HepG2 (cell line): ENCODE measurements around the gene FOXD2. TPM values are rescaled to one million over a fixed set of nuclear protein-coding genes. Genes with fewer than 3 reads are reported as not detected.

Experiments used
- ATAC-seq: fragments of 200-7000 bp; cut with Tn5 transposase; 3 replicates; pipeline ENCODE4 v1.9.1; 2020; ENCODE audit warnings: mild to moderate bottlenecking, moderate library complexity
- BruUV-seq: library from RNA; stranded (reverse); fragments of 400-500 nt; replicated peaks from 2 replicates; lab custom pipeline; 2021; lab: Mats Ljungman, UMichigan
- CTCF ChIA-PET: fragments of 300-600 bp; formaldehyde crosslinking; extraction: SDS; loops from one replicate; lab custom pipeline; 2021; ENCODE audit warnings: low total read pairs, inconsistent platforms, low intra/inter-chr PET ratio; lab: Yijun Ruan, JAX
- POLR2A ChIA-PET: fragments of 350-600 bp; sonication (Branson Sonifier 250); formaldehyde crosslinking; loops from one replicate; lab custom pipeline; 2020; ENCODE audit warnings: antibody characterized with exemption, inconsistent platforms; lab: Yijun Ruan, JAX
- DNase-seq: peaks from one replicate; pipeline ENCODE4 v3.0.0-alpha.2; 2015; ENCODE audit warnings: low spot score
- FAIRE-seq: peaks from 3 replicates; lab custom pipeline; 2011; peaks lifted over from hg19 to GRCh38; lab: Jason Lieb, UNC
- H2AFZ ChIP-seq: one replicate; pipeline ENCODE4 v1.6.1; 2011; ENCODE audit warnings: low read length, inconsistent platforms
- H3K27ac ChIP-seq: fragments of 300-600 bp; 3 replicates; pipeline ENCODE4 v1.8.0; 2011; ENCODE audit warnings: mixed run types, mild to moderate bottlenecking, mixed read lengths, low read length, inconsistent platforms; ENCODE audit not compliant: insufficient read depth; ENCODE audit errors: extremely low read length
- H3K27me3 ChIP-seq, 2 experiments: fragments of 200-600 bp in 1 of 2; 2 replicates in 1 of 2; 3 replicates in 1 of 2; pipeline versions ENCODE4 v1.6.0 to v1.8.0; 2011; ENCODE audit warnings: low read length in 2 of 2, mild to moderate bottlenecking in 2 of 2, moderate library complexity in 2 of 2, inconsistent platforms in 1 of 2; ENCODE audit not compliant: insufficient read depth in 2 of 2, control insufficient read depth in 1 of 2
- H3K36me3 ChIP-seq, 2 experiments: fragments of 200-600 bp in 1 of 2; replicated peaks in 1 of 2; 2 replicates in 1 of 2; 3 replicates in 1 of 2; pipeline versions ENCODE4 v1.5.1 to v1.8.0; 2011; ENCODE audit warnings: low read length in 2 of 2, inconsistent platforms in 1 of 2; ENCODE audit not compliant: insufficient read depth in 2 of 2, control insufficient read depth in 1 of 2
- H3K4me1 ChIP-seq: 2 replicates; pipeline ENCODE4 v1.5.1; 2012; ENCODE audit warnings: low read length, inconsistent platforms; ENCODE audit not compliant: insufficient read depth
- H3K4me2 ChIP-seq: 2 replicates; pipeline ENCODE4 v1.6.0; 2011; ENCODE audit warnings: low read depth, low read length, inconsistent platforms
- H3K4me3 ChIP-seq, 3 experiments: fragments of 200-600 bp in 1 of 3; sonication (generic), shearing (Covaris generic) in 1 of 3; replicated peaks in 1 of 3; 2 replicates each; pipeline ENCODE4 v1.5.1; 2011 to 2016; ENCODE audit warnings: low read length in 3 of 3, inconsistent platforms in 2 of 3, low read depth in 2 of 3, mild to moderate bottlenecking in 2 of 3, control low read depth in 1 of 3, mixed read lengths in 1 of 3; ENCODE audit not compliant: insufficient read depth in 1 of 3
- H3K79me2 ChIP-seq: one replicate; pipeline ENCODE4 v1.6.1; 2011; ENCODE audit warnings: low read length, inconsistent platforms; ENCODE audit not compliant: insufficient read depth
- H3K9ac ChIP-seq: 2 replicates; pipeline ENCODE4 v1.6.0; 2011; ENCODE audit warnings: mild to moderate bottlenecking, low read depth, low read length, inconsistent platforms; ENCODE audit not compliant: insufficient read depth
- H3K9me3 ChIP-seq: 2 replicates; pipeline ENCODE4 v1.5.1; 2012; ENCODE audit warnings: mild to moderate bottlenecking, low read length
- H4K20me1 ChIP-seq: 2 replicates; pipeline ENCODE4 v1.6.0; 2011; ENCODE audit warnings: inconsistent platforms, mild to moderate bottlenecking, low read length, moderate library complexity; ENCODE audit not compliant: insufficient read depth
- ELF3 ChIP-seq: IDR thresholded peaks from 2 replicates; pipeline ENCODE4 v1.6.1; 2016; ENCODE audit warnings: missing genetic modification reagents, missing compliant biosample characterization
- EP300 ChIP-seq, 3 experiments: sonication (generic) in 1 of 3; formaldehyde crosslinking in 1 of 3; IDR thresholded peaks; 2 replicates each; pipeline versions ENCODE4 v1.5.1 to v1.6.1; 2011 to 2020; ENCODE audit warnings: low read depth in 2 of 3, low read length in 2 of 3, borderline replicate concordance in 1 of 3, improper control_type of control experiment in 1 of 3, mild to moderate bottlenecking in 1 of 3, missing genetic modification reagents in 1 of 3, moderate library complexity in 1 of 3
- HNRNPLL ChIP-seq: fragments of 200-400 bp; formaldehyde crosslinking; IDR thresholded peaks from 2 replicates; pipeline ENCODE4 v1.6.1; 2017; ENCODE audit warnings: mild to moderate bottlenecking, low read depth, low read length; ENCODE audit not compliant: poor library complexity, severe bottlenecking
- KDM5B ChIP-seq: sonication (generic); formaldehyde crosslinking; IDR thresholded peaks from 2 replicates; pipeline ENCODE4 v1.4.0; 2020; ENCODE audit warnings: missing genetic modification reagents, mild to moderate bottlenecking, borderline replicate concordance
- MED8 ChIP-seq: sonication (generic); formaldehyde crosslinking; IDR thresholded peaks from 2 replicates; pipeline ENCODE4 v1.8.1; 2023; ENCODE audit warnings: mild to moderate bottlenecking, missing genetic modification reagents; ENCODE audit not compliant: insufficient replicate concordance
- POLR2AphosphoS2 ChIP-seq: IDR thresholded peaks from 2 replicates; pipeline ENCODE4 v1.6.1; 2011; ENCODE audit warnings: low read depth, low read length, improper control_type of control experiment
- TRIM24 ChIP-seq: sonication (generic); formaldehyde crosslinking; IDR thresholded peaks from 2 replicates; pipeline ENCODE4 v1.8.0; 2022; ENCODE audit warnings: mild to moderate bottlenecking, missing genetic modification reagents
- ZKSCAN8 ChIP-seq: IDR thresholded peaks from 2 replicates; pipeline ENCODE4 v1.6.1; 2016; ENCODE audit warnings: borderline replicate concordance, missing genetic modification reagents, missing compliant biosample characterization
- ZNF33A ChIP-seq: sonication (generic); formaldehyde crosslinking; IDR thresholded peaks from 2 replicates; pipeline ENCODE4 v1.5.1; 2020; ENCODE audit warnings: missing genetic modification reagents, mild to moderate bottlenecking, moderate library complexity, borderline replicate concordance
- ZNF496 ChIP-seq: sonication (generic); formaldehyde crosslinking; IDR thresholded peaks from 2 replicates; pipeline ENCODE4 v1.8.1; 2023; ENCODE audit warnings: mild to moderate bottlenecking, moderate library complexity, missing genetic modification reagents; ENCODE audit not compliant: insufficient replicate concordance
- ZNF777 ChIP-seq: sonication (generic); formaldehyde crosslinking; IDR thresholded peaks from 2 replicates; pipeline ENCODE4 v1.4.0; 2020; ENCODE audit warnings: missing genetic modification reagents
- WGBS: methylation state at CpG from one replicate; pipeline ENCODE4 v1.1.6; 2017; ENCODE audit warnings: low lambda C conversion rate; 5-methylcytosine and 5-hydroxymethylcytosine counted together
- in situ Hi-C: cut with HindIII; loops from 2 replicates; pipeline ENCODE4 v1.10.0; 2017; ENCODE audit warnings: low pct_unique_long_range_greater_than_20kb; ENCODE audit not compliant: extremely low pct_ligation_motif_present
- intact Hi-C: fragments of 100-400 bp; cut with micrococcal nuclease; formaldehyde crosslinking; loops from one replicate; pipeline ENCODE4 v1.10.0; 2022; ENCODE audit not compliant: unreplicated experiment
- polyA plus RNA-seq, 8 experiments: library from polyadenylated mRNA; depleted of rRNA in 3 of 8; stranded (reverse) in 7 of 8; unstranded in 1 of 8; fragments of >200 nt; fragmentation: Illumina TruSeq in 4 of 8; extraction: Trizol in 4 of 8; gene quantifications; 2 replicates each; pipeline versions ENCODE4 v1.2.1 to v1.2.3, GENCODE V29; 2011 to 2016; ENCODE audit warnings: low read depth in 4 of 8, missing spikeins in 1 of 8, mixed read lengths in 1 of 8; ENCODE audit not compliant: insufficient read depth in 1 of 8
- total RNA-seq, 5 experiments: library from RNA; depleted of rRNA; stranded (reverse); fragments of >200 nt; fragmentation: Illumina TruSeq; extraction: Trizol; gene quantifications; 2 replicates each; pipeline ENCODE4 v1.2.3, GENCODE V29; 2016; ENCODE audit warnings: low read depth in 1 of 5
- TF ChIP-seq, protein P1 (sequence below): IDR thresholded peaks from 2 replicates; pipeline ENCODE4 v1.6.1; 2012; ENCODE audit warnings: low read length, improper control_type of control experiment
- TF ChIP-seq, protein P2 (sequence below): sonication (generic); formaldehyde crosslinking; IDR thresholded peaks from 2 replicates; pipeline ENCODE4 v1.5.1; 2020; ENCODE audit warnings: mild to moderate bottlenecking, missing genetic modification reagents, borderline replicate concordance

FOXD2 gene
- total and polyA plus RNA-seq, 2 of the 13 experiments (the other 11 are each of a cell fraction or from before 2014, with no cell fraction given), result 0.01 to 0.09 TPM

DNA sequence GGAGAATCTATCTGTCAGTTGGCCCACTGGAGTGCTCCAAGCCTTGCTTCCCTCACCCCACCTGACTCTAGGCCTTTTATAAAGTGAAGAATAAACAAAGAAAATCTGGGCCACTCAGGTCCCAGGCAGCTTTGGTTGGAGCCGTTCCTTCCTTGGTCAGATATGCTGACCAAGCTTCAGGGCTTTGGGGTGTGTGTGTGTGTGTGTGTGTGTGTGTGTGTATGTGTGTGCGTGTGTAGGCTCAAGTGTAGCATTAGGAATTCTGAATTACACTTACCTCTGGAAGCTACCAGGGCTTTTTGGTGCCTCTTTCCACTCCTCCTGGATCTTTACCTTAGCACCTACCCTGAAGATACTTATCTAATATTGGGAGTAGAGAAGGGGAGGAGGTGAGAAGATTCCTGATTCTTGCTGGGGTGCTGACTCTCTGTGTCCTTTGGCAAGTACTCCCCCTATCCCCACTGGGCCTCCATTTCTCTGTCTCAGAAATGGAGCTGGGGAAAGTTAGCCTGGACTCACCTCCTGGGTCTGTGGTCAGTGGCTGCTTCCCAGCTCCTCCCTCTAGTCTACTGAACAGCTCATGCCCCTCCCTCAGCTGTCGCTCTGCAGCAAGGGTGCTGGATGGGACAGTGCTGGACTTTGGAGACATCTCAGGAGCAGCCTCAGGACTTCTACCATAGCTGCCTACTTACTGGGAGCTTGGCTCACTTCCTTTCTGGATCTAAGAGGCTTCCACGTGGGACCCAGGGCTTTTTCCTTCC is 10.8 kb downstream of the FOXD2 start:
- no peaks in the 10 kb centered on the region for H3K36me3 ChIP-seq
- no peak overlapping the region for H3K4me3 ChIP-seq
- intact Hi-C loops, result no loop called here
- POLR2A ChIA-PET, result no interaction called here
- in situ Hi-C loops, result no loop called here
- no peak overlapping the region for H3K4me2 ChIP-seq
- TF ChIP-seq POLR2AphosphoS2, result no peak
- TF ChIP-seq, protein P1, sequence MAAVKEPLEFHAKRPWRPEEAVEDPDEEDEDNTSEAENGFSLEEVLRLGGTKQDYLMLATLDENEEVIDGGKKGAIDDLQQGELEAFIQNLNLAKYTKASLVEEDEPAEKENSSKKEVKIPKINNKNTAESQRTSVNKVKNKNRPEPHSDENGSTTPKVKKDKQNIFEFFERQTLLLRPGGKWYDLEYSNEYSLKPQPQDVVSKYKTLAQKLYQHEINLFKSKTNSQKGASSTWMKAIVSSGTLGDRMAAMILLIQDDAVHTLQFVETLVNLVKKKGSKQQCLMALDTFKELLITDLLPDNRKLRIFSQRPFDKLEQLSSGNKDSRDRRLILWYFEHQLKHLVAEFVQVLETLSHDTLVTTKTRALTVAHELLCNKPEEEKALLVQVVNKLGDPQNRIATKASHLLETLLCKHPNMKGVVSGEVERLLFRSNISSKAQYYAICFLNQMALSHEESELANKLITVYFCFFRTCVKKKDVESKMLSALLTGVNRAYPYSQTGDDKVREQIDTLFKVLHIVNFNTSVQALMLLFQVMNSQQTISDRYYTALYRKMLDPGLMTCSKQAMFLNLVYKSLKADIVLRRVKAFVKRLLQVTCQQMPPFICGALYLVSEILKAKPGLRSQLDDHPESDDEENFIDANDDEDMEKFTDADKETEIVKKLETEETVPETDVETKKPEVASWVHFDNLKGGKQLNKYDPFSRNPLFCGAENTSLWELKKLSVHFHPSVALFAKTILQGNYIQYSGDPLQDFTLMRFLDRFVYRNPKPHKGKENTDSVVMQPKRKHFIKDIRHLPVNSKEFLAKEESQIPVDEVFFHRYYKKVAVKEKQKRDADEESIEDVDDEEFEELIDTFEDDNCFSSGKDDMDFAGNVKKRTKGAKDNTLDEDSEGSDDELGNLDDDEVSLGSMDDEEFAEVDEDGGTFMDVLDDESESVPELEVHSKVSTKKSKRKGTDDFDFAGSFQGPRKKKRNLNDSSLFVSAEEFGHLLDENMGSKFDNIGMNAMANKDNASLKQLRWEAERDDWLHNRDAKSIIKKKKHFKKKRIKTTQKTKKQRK, result no peak
- TF ChIP-seq ZNF33A, result no peak
- TF ChIP-seq EP300 (IDR thresholded peaks at IDR 0.05; ENCODE audit: low read depth in 2 of 2, low read length in 2 of 2), result no peak
- TF ChIP-seq EP300 (CRISPR knock-in tag; IDR thresholded peaks at IDR 0.05; ENCODE audit: borderline replicate concordance), result no peak
- TF ChIP-seq ZNF496 (CRISPR knock-in tag), result no peak
- no peak for TF ChIP-seq ELF3 (CRISPR knock-in tag)
- TF ChIP-seq, protein P2, sequence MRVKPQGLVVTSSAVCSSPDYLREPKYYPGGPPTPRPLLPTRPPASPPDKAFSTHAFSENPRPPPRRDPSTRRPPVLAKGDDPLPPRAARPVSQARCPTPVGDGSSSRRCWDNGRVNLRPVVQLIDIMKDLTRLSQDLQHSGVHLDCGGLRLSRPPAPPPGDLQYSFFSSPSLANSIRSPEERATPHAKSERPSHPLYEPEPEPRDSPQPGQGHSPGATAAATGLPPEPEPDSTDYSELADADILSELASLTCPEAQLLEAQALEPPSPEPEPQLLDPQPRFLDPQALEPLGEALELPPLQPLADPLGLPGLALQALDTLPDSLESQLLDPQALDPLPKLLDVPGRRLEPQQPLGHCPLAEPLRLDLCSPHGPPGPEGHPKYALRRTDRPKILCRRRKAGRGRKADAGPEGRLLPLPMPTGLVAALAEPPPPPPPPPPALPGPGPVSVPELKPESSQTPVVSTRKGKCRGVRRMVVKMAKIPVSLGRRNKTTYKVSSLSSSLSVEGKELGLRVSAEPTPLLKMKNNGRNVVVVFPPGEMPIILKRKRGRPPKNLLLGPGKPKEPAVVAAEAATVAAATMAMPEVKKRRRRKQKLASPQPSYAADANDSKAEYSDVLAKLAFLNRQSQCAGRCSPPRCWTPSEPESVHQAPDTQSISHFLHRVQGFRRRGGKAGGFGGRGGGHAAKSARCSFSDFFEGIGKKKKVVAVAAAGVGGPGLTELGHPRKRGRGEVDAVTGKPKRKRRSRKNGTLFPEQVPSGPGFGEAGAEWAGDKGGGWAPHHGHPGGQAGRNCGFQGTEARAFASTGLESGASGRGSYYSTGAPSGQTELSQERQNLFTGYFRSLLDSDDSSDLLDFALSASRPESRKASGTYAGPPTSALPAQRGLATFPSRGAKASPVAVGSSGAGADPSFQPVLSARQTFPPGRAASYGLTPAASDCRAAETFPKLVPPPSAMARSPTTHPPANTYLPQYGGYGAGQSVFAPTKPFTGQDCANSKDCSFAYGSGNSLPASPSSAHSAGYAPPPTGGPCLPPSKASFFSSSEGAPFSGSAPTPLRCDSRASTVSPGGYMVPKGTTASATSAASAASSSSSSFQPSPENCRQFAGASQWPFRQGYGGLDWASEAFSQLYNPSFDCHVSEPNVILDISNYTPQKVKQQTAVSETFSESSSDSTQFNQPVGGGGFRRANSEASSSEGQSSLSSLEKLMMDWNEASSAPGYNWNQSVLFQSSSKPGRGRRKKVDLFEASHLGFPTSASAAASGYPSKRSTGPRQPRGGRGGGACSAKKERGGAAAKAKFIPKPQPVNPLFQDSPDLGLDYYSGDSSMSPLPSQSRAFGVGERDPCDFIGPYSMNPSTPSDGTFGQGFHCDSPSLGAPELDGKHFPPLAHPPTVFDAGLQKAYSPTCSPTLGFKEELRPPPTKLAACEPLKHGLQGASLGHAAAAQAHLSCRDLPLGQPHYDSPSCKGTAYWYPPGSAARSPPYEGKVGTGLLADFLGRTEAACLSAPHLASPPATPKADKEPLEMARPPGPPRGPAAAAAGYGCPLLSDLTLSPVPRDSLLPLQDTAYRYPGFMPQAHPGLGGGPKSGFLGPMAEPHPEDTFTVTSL (CRISPR knock-in tag), result no peak
- no peak for TF ChIP-seq TRIM24 (CRISPR knock-in tag)
- TF ChIP-seq ZNF777, result no peak
- no peak for TF ChIP-seq MED8 (CRISPR knock-in tag)
- TF ChIP-seq ZKSCAN8 (CRISPR knock-in tag), result no peak
- TF ChIP-seq HNRNPLL, result no peak
- TF ChIP-seq KDM5B (CRISPR knock-in tag), result no peak
- no peaks in the 10 kb centered on the region for H3K9me3 ChIP-seq
- peaks cover 10 to 88% of the 10 kb centered on the region in 2 experiments; a peak in 4 of 5 replicates for H3K27me3 ChIP-seq
- ATAC-seq (peak; percentile 41; the same call in 2 of the 3 replicates), FAIRE-seq (no peak), DNase-seq (no peak)
- no peaks in the 10 kb centered on the region for H3K79me2 ChIP-seq
- BruUV-seq, result no TSS peak
- H3K4me1 ChIP-seq, result no peaks in the 10 kb centered on the region
- H2AFZ ChIP-seq, result no peak overlapping the region
- peaks cover 4% of the 10 kb centered on the region; the same call in 1 of the 2 replicates for H4K20me1 ChIP-seq
- CTCF ChIA-PET, result no interaction called here
- no peak overlapping the region for H3K9ac ChIP-seq
- WGBS, result 4% methylated on average over 3 of the region's 4 CpGs
- H3K27ac ChIP-seq, result no peak overlapping the region
